HG03469 (cell line): ENCODE results near the gene TCEA3.

Source experiments
- ATAC-seq: cut with Tn5 transposase; IDR thresholded peaks from one replicate; pipeline ENCODE4 v1.9.1; 2021; ENCODE audit warnings: mild to moderate bottlenecking, moderate library complexity, moderate number of reproducible peaks; ENCODE audit not compliant: unreplicated experiment

The TCEA3 gene

DNA sequence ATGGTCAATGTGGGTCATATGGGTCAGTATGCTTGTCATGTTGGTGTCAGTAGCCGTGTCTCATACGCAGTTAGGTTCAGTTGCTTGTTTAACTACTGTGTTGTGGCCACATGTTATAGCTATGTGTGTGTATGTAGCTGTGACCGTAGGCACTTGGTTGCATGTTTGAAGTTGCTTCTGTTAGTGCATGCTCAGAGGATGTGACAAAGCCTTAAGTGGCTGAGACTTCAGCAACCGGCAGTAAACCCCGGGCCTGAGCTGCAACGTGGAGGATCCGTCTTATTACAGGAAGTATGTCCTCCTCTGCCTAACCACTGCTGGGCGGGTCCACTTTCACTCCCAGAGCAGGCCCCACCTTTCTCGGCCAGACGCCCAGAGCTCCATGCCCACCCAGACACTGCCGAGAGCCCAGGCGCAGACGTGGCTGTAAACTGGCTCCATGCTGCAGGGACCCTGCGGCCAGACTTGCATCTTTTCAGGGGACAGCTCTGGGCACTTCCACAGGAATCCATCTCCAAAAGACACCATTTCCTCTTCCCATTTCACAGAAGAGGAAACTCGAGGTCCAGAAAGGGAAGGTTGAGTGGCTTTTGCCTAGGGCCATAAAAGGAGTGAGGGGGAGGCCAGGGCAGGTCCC, 2.2 kb downstream of the TCEA3 start:
- no peak for ATAC-seq

DNA sequence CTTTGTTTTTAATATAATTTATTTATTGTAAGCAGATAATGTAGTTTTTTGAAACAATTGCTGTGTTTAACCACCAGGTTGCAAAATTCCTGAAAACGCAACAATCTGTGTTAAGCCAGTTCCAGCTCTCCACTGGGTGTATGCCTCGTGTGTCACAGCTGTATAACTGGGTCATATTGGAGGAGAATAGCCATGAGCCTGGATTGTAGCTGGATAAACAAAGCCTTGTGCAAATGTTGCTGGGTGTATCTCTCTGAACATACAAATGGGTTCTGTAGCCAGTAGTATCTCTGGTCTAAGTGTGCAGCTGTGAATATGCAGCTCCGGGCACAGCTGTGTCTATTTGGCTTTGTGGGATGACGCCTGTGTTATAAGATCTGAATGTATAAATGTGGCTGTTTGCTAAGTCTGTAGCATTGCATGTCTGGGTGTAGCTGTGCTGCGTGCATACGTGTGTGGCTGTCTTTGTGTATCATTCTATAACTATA, 2.8 kb downstream of the TCEA3 start:
- no peak for ATAC-seq

DNA sequence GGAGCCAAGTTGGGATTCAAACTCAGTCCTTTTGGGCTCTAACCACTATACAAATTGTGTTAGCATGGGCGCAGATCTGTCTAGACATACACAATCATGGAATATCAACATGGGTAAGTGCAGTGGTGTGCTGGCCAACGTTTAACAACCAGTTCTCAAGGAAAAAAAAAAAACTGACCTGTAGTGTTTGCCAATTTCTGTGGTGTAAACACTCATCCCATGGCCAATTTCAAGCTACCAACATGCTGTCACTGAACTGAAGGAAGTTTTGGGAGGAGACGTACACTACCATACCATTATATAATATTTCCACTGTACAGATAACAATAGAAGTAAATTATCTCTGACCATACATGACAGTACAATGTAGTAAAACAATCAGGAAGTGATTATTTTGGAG, 3.2 kb downstream of the TCEA3 start:
- ATAC-seq, result no peak

- no peak for ATAC-seq
Observed at GRCh38 chr1:23420778-23421177, 3.8 kb downstream of the TCEA3 start.

GRCh38 chr1:23419180-23419579, 5.4 kb downstream of the TCEA3 start:
- ATAC-seq, result no peak

DNA sequence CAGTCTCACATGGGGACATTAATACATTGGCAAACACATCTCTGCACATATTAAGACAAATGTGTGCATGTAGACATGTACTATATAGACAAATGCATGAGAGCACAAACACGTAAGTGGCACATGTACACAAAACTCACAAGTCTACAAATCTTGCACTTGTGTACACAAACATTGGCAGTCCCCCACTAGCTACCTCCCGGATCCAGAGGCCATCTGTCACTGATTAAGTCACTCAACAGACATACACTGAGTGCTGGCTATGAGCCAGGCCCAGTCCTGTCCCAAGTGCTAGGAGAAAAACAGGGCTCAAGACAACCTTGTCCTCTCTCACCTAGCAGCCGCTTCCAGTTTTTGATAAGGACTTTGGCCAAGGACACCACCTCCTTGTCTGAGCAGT, 7.0 kb downstream of the TCEA3 start:
- ATAC-seq, result no peak

DNA sequence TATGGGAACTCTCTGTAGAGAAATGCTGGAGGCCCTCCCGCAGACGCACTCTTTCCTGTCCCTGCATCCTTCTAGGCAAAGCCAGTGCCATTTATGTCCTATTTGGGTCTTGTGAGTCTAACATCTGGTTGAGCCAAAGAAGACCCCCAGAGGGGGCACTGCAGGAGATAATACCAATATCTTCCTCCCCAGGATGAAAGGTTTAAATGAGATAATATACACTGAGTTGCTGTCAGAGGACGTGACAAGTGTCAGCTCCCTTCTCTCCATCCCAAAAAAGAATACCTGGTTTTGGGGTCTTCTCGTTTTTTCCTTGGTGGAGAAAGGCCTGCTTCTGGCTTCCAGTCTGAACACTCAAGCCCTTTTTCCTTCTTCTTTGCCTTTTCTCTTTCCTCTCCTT, 7.6 kb downstream of the TCEA3 start:
- ATAC-seq, result no peak

DNA sequence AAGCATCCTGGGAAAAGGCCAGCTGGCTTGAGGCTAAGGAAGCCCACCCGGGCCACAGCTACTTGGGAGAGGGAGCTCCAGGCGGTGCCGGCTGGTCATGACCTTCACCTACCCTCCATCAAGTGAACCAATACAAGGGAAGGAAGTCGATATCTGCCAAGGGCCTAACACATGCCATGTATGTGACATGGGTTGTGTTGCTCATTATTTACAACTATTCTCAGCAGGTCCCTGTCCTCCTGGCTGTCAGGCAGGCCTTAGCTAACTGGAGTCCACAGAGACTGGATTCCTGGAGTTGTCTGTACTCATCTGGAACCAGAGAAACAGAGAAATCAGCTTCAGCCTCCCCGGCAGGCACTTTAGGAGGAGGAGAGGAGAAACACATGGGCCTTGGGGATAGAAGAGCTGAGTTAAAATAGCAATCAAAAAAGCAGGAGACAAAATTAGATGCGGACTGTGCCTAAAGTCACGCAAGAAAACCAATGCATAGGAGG, 15.7 kb downstream of the TCEA3 start:
- no peak for ATAC-seq

- ATAC-seq, result no peak
Observed at GRCh38 chr1:23407016-23407630, 17.4 kb downstream of the TCEA3 start.

DNA sequence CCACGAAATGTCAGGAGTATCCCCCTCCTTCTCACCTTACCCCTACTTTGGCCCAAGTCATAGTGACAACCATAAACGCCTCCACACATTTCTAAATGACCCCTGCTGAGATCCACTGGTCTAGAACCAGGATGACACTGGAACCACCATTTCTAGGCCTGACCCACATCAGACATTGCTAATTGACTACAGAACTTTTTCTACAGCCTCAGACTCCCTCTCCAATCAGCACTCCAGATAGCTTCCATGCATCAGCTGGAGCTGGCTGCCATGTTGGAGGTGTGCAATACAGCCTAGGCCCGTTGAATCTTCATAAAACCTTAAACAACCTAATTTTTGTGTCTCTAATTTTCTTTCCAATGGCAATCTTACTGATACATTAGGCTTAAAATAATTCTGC, 18.6 kb downstream of the TCEA3 start:
- no peak for ATAC-seq

GRCh38 chr1:23403735-23404486, 20.6 kb downstream of the TCEA3 start:
- ATAC-seq, result no peak

DNA sequence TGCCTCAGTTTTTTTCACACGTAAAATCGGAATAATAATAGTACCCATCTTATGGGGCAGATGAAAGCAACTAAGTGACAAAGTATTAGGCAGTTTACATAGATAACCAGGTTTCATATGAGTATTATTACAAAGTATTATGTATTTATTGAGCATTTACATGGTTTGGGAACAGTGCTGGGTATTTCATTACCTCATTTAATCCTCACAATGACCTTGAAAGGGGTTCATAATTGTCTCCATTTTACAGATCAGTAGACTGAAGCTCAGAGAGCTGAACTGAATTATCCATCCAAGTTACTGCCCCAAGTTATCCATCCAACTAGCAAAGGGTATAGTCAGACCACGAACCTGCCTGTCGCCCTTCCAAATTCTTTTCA, 21.2 kb downstream of the TCEA3 start:
- no peak for ATAC-seq

- ATAC-seq, result no peak
Observed at GRCh38 chr1:23403038-23403336, 21.6 kb downstream of the TCEA3 start.

DNA sequence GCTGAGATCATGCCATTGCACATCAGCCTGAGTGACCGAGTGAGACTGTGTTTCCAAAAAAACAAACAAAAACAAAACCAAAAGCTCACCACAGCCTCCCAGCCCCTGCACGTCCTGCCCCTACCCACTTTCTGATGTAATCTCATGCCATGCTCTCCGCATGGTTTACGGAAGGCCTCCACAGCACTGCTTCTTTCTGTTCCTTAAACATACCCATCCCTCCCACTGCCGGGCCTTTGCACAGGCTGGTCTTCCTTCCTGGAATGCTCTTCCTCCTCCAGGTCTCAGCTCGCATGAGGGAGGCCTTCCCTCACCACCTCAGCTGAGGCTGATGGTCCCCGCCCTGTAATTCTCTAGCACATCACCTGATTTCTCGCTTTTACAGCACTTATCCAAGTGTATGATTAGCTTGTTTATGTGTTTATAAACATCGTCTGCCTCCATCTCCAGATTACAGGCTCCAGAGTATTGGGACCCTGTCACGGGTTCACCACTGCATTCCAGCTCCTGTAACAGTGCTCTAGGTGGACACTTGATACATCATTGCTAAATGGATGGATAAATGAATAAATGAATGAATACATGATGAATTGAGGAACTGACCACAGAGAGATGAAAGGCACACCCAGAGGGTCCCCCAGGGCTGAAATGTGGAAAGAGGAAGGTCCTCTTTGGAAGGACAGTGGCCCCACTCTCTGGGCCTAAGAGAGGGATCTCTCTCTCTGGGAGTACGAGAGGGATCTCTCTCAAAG, 22.1 kb downstream of the TCEA3 start:
- no peak for ATAC-seq

DNA sequence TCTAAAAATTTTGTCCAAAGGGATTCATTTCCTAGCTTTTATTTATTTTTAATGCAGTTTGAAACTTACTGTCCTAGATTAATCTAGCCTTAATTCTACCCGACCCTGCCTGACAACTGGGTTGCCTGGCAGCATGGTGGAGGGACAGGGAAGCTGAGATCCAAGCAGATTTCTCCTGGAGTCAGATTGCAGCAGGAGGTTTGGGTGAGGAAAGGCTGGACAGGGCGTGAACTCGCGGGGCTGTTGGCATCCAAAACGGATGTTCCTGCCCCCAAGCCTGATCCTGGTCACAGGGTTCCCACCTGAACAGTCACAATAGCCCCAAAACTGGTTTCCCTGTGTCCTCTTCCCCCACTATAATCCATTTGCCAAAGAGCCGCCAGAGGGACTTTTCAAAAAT, 23.2 kb downstream of the TCEA3 start:
- no peak for ATAC-seq

DNA sequence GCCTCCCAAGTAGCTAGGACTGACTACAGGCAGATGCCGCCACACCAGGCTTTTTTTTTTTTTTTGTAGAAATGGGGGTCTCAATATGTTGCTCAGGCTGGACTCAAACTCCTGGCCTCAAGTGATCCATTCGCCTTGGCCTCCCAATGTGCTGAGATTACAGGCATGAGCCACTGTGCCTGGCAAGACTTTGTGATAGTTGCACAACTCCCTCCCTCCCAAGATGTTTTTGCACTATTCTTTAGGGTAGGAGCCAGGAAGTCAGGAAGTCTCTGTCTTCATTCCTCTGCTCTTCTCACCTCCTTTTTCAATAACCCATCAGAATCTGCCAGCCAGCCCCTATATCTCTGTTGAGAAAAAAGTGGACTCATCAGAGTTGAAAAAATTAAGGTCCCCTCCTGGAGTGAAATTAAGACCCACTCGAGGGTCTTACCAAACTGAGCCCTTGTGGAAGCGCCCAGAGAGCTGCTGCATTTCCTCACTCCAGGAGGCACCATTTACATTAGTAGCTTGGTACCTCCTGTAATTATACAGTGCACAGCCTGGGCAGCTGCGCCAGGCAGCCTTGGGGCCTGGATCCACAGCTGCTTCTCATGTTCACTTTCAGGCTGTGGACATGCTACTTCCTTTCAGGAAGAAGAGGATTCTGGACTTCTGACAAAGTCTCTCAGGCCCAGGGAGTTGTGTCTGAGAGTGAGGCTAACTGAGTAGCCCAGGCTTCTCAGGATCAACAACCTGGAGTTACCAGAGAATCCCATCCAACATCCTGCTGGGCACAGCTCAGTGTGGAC, 24.0 kb downstream of the TCEA3 start:
- ATAC-seq, result no peak

GRCh38 chr1:23399229-23399628, 25.3 kb downstream of the TCEA3 start:
- no peak for ATAC-seq

- no peak for ATAC-seq
Observed at GRCh38 chr1:23397908-23398307, 26.6 kb downstream of the TCEA3 start.

DNA sequence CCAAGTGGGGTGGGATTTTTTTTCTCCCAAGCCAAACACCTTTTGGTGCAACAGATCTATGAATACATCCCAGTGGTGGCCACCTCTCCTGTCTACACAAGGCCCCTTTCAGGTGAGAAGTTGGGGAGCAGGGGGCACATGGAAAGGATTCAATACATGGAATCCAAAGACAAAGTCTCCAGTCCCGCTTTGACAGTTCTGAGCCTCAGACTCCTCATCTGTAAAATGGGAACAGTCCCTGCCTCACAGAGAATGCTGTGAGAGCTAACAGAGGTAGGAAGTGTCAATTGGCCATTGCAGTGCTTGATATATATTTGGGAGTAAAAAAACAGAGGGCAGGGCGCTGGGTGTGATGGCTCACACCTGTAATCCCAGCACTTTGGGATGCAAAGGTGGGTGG, 28.2 kb downstream of the TCEA3 start:
- ATAC-seq, result no peak

DNA sequence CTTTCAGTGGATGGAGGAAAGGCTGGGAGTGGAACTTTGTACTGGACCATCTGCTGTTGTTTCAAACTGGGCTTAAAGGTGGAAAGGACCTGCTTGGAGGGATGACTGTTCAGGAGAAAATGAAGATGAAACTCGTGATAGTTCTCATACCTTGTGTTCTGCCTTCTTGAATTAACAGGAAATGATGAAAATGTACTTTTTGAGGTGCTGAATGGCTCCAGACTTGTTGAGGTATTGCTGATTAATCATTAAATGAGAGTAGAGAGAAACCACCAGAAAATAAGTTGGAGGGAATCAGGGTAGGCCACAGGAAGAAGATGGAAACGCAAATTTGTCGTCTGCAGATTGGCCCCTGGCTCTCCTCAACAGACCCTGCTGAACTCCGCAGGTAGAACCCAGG, 28.7 kb downstream of the TCEA3 start:
- ATAC-seq, result no peak
